ENCODE results near the gene MTRF1. TPM values are rescaled to one million over a fixed set of nuclear protein-coding genes. Genes with fewer than 3 reads are reported as not detected.

Gene MTRF1
- total and polyA plus RNA-seq, 11 donors, result 8.3 to 12.0 (median 10.1) TPM

DNA sequence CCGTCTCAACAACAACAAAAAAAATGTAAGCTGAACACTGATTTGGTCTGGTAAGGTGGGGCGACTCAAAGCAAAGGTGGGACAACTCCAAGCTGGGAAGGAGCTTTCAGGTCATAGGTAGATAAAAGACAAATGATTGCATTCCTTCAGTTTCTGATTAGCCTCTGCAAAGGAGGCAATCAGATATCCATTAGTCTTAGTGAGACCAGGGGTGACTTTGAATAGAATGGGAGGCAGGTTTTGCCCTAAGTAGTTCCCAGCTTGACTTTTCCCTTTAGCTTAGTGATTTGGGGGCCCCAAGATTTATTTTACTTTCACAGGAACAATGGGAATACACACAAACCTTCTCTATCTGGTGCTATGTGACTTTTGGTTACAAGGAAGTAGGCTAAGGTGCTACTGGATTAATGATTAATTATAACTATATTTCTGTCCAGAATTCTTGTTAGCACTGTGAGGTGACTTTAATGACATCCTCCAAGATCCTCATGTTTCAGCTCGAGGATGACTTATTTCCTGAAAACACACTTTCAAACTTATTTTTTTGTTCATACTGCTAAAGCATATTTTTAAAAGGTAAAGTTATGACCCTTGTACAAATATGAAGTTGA is 10.6 kb upstream of the MTRF1 start:
- Histone ChIP-seq H3K27ac (no peak overlapping the region), H3K4me1 (no peaks in the 10 kb centered on the region), H3K4me3 (no peak overlapping the region), H3K9me3 (peaks cover 0 to 9% (median 2%) of the 10 kb centered on the region in 12 donors), H3K27me3 (no peaks in the 10 kb centered on the region), H3K36me3 (no peaks in the 10 kb centered on the region)
- intact Hi-C loops (cut with DNase I), result no loop called here
- TF ChIP-seq, protein P1, sequence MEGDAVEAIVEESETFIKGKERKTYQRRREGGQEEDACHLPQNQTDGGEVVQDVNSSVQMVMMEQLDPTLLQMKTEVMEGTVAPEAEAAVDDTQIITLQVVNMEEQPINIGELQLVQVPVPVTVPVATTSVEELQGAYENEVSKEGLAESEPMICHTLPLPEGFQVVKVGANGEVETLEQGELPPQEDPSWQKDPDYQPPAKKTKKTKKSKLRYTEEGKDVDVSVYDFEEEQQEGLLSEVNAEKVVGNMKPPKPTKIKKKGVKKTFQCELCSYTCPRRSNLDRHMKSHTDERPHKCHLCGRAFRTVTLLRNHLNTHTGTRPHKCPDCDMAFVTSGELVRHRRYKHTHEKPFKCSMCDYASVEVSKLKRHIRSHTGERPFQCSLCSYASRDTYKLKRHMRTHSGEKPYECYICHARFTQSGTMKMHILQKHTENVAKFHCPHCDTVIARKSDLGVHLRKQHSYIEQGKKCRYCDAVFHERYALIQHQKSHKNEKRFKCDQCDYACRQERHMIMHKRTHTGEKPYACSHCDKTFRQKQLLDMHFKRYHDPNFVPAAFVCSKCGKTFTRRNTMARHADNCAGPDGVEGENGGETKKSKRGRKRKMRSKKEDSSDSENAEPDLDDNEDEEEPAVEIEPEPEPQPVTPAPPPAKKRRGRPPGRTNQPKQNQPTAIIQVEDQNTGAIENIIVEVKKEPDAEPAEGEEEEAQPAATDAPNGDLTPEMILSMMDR (IDR thresholded peaks at IDR 0.05), result no peak
- no peak for TF ChIP-seq POLR2A (IDR thresholded peaks at IDR 0.05)
- DNase-seq (no peak), ATAC-seq (no peak)
- 80 to 81% (median 81%) methylated on average over 3 of the region's 3 CpGs for WGBS, 4 donors

DNA sequence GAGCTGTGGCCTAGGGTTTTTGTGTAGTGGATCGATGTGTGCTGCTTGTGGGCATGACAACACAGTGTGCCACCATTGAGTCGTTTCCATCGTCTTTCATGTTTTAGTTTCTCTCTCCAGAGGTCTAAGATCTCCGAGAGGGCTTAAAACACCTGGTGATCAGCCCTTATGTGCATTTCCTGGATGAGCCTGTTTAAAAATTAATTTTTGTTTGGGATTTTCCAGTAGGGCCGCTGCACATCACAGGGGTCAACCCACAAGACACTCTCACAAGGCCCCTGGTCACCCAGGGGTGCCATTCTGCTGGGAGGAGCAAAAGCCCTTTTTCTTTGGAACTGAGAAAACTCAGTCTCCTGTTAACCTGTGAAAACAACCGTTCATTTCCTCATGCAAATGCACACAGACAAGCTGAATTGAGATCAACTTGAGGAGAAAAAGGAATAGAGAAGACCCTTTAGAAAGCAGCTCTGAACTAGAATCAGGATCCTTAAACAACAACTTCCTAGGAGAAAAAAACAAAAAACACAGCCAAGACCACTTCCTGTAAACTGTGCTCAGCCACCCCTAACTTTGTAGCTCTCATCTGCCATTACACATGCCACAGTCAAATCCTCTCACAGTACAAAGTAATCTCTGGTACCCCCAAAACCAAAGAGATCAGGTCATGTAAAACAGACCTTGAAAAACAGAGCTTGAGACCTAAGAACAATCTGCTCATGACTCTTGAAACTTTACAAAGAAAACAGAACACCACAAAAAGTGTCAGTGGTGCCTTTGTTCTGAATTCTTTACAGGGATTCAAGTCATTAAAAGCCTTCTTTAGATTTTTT is 8.3 kb upstream of the MTRF1 start:
- Histone ChIP-seq H3K27me3 (no peaks in the 10 kb centered on the region), H3K27ac (no peak overlapping the region), H3K9me3 (peaks cover 0 to 26% (median 9%) of the 10 kb centered on the region in 12 donors), H3K4me3 (no peak overlapping the region), H3K4me1 (no peaks in the 10 kb centered on the region), H3K36me3 (no peaks in the 10 kb centered on the region)
- TF ChIP-seq, protein P1 (IDR thresholded peaks at IDR 0.05), result no peak
- TF ChIP-seq POLR2A (IDR thresholded peaks at IDR 0.05), result no peak
- DNase-seq (no peak), ATAC-seq (no peak)
- intact Hi-C loops (cut with DNase I), result no loop called here
- 83 to 89% (median 86%) methylated on average over 6 of the region's 6 CpGs for WGBS, 4 donors

DNA sequence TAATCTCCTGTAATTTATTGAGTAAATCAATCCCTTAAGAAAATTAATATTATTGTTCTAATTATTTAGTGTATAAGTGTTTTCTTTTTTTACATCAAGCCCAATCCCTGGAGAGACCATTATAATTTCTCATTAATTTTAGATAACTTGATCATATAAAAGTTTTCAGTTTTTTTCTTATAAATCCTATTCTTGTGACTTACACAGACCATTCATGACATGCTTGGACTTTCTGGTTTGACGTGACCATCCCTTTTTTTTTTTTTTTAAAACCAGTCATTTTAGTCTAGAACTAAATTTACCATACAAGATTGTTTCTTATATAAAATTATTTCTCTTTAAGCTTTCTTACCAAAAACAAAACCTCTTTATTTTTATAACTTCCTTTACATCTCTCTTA is 5.4 kb upstream of the MTRF1 start:
- ATAC-seq, result no peak
- Histone ChIP-seq H3K27ac (no peak overlapping the region), H3K4me1 (peaks cover 0 to 3% (median 0%) of the 10 kb centered on the region in 12 donors), H3K4me3 (no peak overlapping the region), H3K9me3 (peaks cover 0 to 26% (median 9%) of the 10 kb centered on the region in 12 donors), H3K36me3 (no peaks in the 10 kb centered on the region), H3K27me3 (no peaks in the 10 kb centered on the region)
- WGBS, 4 donors, result 4 to 10% (median 7%) methylated on average over 1 of the region's 1 CpG
- TF ChIP-seq, protein P1 (IDR thresholded peaks at IDR 0.05), result no peak
- TF ChIP-seq POLR2A (IDR thresholded peaks at IDR 0.05), result no peak
- intact Hi-C loops (cut with DNase I), result loop anchor here in 3 of 10 donors (10.0 kb wide), 1 partner anchor 74 kb away; the partner anchor contains the start of gene KBTBD7 (in 3 of the 3)
- DNase-seq, result no peak

DNA sequence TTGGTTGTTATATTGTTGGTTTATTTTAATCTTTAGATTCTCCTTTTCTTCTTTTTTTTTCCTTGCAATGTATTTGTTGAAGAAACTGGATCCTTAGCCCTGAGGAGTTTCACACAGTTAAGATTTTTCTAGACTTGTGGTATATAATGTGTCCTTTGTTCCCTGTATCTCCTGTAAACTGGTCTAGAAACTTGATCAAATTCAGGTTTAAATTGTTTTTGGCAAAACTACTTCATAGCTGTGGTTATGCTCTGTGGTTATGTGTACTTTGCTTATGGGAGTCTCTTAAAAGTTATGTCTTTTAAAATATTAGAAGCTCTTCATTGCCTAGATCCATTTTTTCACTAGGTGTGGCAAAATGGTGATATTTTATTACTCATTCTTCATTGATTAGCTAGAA is 3.7 kb upstream of the MTRF1 start:
- TF ChIP-seq, protein P1 (IDR thresholded peaks at IDR 0.05), result no peak
- no peak for TF ChIP-seq POLR2A (IDR thresholded peaks at IDR 0.05)
- no peaks in the 10 kb centered on the region for H3K27me3 ChIP-seq
- peaks cover 0 to 10% (median 5%) of the 10 kb centered on the region in 12 donors for H3K4me1 ChIP-seq
- no peak overlapping the region for H3K27ac ChIP-seq
- H3K36me3 ChIP-seq, result no peaks in the 10 kb centered on the region
- ATAC-seq, result no peak
- no peak overlapping the region for H3K4me3 ChIP-seq
- no peak for DNase-seq
- H3K9me3 ChIP-seq, result peaks cover 0 to 26% (median 9%) of the 10 kb centered on the region in 12 donors
- intact Hi-C loops (cut with DNase I), result loop anchor here in 3 of 10 donors (10.0 kb wide), 1 partner anchor 72 kb away; the partner anchor contains the start of gene KBTBD7 (in 3 of the 3)

All from heart left ventricle (tissue), 16 donors.